Measurements from ENCODE around the gene REV3L.

REV3L gene

GRCh38 chr6:111469543-111469942, 13.5 kb downstream of the REV3L start:
- TF ChIP-seq SPI1 (IDR thresholded peaks at IDR 0.05; ENCODE audit: borderline replicate concordance, low read depth) (no peak), CTCF (IDR thresholded peaks at IDR 0.05; ENCODE audit: insufficient read depth, low read length) (no peak), GABPA (IDR thresholded peaks at IDR 0.05; ENCODE audit: low read depth) (no peak), POLR2AphosphoS5 (IDR thresholded peaks at IDR 0.05; ENCODE audit: low read depth) (no peak)
- TF ChIP-seq, protein P1, sequence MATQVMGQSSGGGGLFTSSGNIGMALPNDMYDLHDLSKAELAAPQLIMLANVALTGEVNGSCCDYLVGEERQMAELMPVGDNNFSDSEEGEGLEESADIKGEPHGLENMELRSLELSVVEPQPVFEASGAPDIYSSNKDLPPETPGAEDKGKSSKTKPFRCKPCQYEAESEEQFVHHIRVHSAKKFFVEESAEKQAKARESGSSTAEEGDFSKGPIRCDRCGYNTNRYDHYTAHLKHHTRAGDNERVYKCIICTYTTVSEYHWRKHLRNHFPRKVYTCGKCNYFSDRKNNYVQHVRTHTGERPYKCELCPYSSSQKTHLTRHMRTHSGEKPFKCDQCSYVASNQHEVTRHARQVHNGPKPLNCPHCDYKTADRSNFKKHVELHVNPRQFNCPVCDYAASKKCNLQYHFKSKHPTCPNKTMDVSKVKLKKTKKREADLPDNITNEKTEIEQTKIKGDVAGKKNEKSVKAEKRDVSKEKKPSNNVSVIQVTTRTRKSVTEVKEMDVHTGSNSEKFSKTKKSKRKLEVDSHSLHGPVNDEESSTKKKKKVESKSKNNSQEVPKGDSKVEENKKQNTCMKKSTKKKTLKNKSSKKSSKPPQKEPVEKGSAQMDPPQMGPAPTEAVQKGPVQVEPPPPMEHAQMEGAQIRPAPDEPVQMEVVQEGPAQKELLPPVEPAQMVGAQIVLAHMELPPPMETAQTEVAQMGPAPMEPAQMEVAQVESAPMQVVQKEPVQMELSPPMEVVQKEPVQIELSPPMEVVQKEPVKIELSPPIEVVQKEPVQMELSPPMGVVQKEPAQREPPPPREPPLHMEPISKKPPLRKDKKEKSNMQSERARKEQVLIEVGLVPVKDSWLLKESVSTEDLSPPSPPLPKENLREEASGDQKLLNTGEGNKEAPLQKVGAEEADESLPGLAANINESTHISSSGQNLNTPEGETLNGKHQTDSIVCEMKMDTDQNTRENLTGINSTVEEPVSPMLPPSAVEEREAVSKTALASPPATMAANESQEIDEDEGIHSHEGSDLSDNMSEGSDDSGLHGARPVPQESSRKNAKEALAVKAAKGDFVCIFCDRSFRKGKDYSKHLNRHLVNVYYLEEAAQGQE (IDR thresholded peaks at IDR 0.05; ENCODE audit: insufficient replicate concordance, low read depth) = no peak
- Histone ChIP-seq H3K27me3 (ENCODE audit: insufficient read depth, poor library complexity, severe bottlenecking) (no peaks in the 10 kb centered on the region), H3K4me3 (replicated peaks; ENCODE audit: insufficient read depth, low read length) (no peak overlapping the region), H3K27ac (replicated peaks) (no peak overlapping the region)
- no peak for DNase-seq (ENCODE audit: low read depth in 1 of 2, low spot score in 1 of 2)

- TF ChIP-seq, protein P1 (IDR thresholded peaks at IDR 0.05; ENCODE audit: insufficient replicate concordance, low read depth) = no peak
- TF ChIP-seq POLR2AphosphoS5 (IDR thresholded peaks at IDR 0.05; ENCODE audit: low read depth) (no peak), CTCF (IDR thresholded peaks at IDR 0.05; ENCODE audit: insufficient read depth, low read length) (no peak), SPI1 (IDR thresholded peaks at IDR 0.05; ENCODE audit: borderline replicate concordance, low read depth) (no peak), GABPA (IDR thresholded peaks at IDR 0.05; ENCODE audit: low read depth) (no peak)
- no peaks in the 10 kb centered on the region for H3K27me3 ChIP-seq (ENCODE audit: insufficient read depth, poor library complexity, severe bottlenecking)
- H3K4me3 ChIP-seq (replicated peaks; ENCODE audit: insufficient read depth, low read length) = no peak overlapping the region
- no peak for DNase-seq (ENCODE audit: low read depth in 1 of 2, low spot score in 1 of 2)
- H3K27ac ChIP-seq (replicated peaks) = no peak overlapping the region
These were observed 14.5 kb downstream of the REV3L start for GRCh38 chr6:111468329-111469012.

DNA sequence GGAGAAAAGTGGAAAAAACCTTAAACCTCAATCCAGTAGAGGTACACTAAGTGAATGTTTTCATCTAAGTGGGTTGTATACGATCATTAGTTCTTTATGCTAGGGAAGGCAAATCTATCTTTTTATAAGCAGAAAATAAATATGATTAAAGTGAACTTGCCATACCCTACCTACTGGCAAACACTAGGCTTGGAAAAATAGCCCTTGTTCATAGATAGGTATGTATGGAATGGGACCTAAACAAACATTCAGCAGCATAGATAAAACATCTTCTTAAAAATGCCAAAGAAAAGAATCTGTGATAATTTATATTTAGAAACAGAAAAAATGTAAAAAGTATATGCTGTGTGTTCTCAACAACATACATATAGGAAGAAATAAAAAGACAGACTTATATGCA, 18.8 kb downstream of the REV3L start:
- no peak overlapping the region for H3K4me3 ChIP-seq (replicated peaks; ENCODE audit: insufficient read depth, low read length)
- H3K27me3 ChIP-seq (ENCODE audit: insufficient read depth, poor library complexity, severe bottlenecking) = no peaks in the 10 kb centered on the region
- H3K27ac ChIP-seq (replicated peaks) = no peak overlapping the region
- TF ChIP-seq POLR2AphosphoS5 (IDR thresholded peaks at IDR 0.05; ENCODE audit: low read depth) (no peak), GABPA (IDR thresholded peaks at IDR 0.05; ENCODE audit: low read depth) (no peak)
- TF ChIP-seq, protein P1 (IDR thresholded peaks at IDR 0.05; ENCODE audit: insufficient replicate concordance, low read depth) = no peak
- no peak for DNase-seq (ENCODE audit: low read depth in 1 of 2, low spot score in 1 of 2)

All from HL-60 (cell line).